HTERT RPE-1 (cell line): ENCODE results near the gene CACNA1B.

Experiments used
- in situ Hi-C: fragments of 300-500 bp; cut with MboI; formaldehyde crosslinking; loops from 4 replicates; pipeline ENCODE4 v1.14.3; 2020; ENCODE audit warnings: low sequenced_read_pairs

The CACNA1B gene

DNA sequence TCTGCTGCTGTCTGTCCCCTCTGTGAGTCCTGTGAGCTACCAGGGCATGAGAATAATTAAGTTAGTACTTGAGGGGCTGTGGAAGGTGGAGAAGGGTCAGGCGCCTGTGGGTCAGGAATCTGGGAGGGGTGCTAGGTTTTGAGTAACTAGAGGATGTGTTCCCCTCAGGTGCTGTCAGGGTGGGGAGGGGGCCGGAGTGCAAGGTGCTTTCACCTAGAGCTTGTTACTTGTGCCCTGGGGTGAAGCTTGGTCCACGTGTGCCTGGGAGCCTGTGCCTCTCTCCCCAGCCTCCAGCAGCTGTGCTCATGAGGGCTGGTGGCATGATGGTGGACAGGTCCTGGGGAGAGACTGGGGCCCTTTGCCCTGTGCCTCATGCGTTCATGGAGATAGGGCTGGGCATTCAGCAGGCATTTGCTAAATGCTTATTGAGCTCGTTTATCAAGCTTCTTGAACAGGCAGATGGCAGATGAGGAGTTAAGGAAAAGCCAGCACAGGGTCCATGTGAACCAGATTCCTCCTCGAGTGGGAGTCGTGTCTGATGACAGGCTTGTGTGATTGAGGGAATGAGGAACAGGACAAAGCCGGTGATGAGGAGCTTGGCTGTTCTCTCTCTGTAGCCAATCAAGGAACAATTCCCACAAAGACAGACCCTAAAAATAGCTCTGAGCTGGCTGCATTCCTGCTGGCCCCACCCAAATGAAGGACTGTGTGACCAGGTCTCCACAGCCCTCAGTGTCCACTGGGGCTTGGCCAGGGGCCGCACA is 40.9 kb downstream of the CACNA1B start:
- in situ Hi-C loops, result no loop called here

DNA sequence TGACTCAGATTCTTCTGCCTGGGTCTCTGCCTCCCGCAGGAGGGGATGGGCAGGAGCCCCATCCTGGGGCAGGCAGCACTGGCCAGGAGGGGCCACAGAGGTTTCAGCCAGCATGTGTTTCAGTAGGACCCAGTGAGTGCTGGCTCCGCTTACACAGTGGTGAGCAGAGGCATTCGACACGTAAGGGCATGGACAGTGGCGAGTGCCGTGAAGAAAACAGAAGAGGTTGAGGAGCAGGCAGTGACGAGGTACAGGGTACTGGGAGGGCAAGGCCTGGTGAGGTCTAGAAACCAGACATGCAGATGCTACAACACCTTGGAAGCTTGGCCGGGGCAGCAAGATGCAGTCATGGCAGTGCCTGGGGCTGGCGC is 41.5 kb downstream of the CACNA1B start:
- in situ Hi-C loops, result no loop called here

DNA sequence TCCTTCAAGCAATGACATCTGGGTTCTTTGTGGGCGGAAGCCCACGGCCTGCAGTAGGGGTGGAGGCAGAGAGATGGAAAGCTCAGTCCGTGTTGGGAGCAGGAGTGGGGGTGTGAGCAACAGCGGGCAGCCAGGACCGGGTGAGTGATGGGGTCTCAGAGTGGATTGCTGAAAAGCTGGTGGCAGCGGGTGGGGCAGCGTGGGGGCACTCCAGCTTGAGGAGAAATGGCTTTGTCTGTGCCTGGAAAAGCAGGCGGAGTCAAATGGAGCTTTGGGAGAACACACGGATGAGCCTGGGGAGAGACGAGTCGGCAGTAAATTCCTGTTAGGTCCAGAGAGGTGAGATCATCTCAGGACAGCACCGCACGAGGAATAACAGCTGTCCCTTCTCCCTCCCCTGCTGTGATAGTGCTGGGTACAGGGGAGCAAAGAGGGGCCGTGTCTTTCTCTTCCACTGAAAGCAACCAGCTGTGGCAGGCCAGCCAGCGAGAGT is 42.1 kb downstream of the CACNA1B start:
- in situ Hi-C loops, result no loop called here

DNA sequence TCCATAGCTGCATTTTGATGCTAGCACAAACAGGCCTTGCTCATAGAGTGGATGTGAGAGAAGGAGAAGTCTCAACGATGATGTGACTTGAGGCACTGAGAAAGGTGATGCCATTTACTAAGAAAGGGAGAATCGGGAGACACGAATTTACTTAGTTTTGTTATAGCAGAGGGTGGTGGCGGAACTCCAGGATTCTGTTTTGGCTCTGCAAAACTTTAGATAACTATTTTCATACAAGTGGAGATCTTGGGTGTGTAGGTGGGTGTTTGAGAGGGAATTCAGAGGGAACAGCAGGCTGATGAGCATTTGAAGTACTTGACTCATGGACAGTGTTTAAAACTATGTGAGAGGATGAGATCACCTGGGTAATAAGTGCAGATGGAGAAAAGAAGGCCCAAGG is 43.2 kb downstream of the CACNA1B start:
- in situ Hi-C loops, result no loop called here

DNA sequence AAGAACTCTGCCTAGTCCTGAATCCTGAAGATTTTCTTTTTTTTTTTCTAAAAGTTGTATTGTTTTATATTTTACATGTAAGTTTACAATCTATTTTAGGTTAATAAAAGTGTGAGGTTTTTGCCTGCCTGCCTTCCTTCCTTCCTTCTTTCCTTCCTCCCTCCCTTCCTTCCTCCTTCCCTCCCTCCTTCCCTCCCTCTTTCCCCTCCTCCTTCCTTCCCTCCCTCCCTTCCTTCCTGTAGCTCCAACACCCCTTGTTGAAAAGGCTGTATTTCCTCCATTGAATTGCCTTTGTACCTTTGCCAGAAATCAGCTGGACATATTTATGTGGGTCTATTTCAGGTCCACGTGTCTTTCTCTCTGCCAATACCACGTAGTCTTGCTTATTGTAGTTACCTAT is 46.6 kb downstream of the CACNA1B start:
- in situ Hi-C loops, result no loop called here

DNA sequence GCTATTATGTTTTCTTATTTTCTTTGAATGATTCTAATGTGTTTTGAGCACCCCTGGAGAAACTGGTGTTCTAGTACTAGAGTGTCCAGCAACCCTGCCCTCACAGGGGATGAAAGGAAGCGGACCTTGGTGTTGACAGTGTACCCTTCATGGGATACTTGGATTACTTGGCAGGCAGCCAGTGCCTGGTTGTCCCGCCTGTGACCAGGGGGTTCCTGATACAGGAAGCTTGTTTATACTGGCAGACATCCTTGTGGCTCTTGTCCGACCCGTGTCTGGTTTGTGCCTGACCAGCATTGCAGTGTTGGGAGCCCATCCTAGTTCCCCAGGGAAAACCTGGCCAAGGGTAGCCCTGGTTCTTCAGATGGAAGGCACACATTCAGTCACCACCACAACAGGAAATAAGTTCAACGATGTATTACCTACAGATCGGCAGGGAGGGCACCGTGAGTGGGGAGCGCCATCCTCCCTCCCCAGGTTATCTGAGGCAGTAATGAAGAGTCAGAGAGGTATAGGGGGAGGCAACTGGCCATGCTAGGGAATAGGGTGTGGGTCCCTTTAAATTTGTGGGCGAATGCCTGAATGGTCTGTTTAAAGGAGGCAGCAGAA is 47.3 kb downstream of the CACNA1B start:
- in situ Hi-C loops, result no loop called here

DNA sequence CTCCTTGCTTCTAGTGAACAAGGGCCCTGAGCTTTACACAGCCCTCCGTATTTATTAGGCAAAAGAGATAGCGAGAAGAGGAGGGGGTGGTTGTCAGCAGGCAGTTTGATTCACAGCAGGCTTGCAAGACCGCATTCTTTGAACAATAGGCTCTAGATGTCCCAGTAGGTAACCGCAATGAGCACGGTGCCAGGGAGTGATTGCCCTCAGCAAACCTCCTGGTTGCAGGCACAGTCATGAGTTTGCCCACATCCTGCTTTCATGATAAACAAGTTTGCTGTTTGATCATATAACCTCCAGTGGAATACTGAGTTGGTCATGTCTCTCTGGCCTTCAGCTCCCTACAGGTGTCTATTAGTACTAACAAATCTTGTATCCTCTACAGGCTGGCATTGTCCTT is 66.1 kb downstream of the CACNA1B start:
- in situ Hi-C loops, result no loop called here

DNA sequence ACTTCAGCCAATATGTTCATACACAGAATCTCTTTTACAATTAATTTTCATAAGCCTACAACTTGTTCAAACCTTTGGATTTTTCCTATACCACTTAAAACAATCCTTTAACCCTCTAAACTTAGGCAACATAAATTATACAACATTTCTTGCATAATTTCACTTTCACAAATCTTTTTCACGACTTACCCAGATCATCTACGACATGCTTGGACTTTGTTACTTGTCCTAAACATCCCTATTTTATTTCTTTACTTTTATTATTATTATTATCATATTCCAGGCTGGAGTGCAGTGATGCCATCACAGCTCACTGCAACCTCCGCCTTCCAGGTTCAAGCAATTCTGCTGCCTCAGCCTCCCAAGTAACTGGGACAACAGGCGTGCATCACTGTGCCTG is 68.0 kb downstream of the CACNA1B start:
- in situ Hi-C loops, result no loop called here

DNA sequence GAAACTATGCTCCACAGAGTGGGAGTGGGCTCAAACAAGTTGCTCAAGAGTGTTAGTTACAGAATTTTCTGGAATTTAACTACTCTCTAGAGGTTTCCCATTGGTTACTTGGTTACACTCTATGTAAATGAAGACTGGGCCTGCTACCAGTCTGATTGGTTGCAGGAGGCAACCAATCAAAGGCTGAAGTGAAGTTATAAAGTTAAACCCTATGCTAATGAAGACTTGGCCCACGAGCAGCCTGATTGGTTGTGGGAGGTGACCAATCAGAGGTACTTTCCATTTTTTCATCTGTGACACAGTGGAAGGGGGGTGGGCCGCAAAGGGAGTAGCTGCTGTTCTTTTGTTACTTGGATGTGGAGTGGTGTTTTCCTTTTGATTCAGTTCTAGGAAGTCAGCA is 69.4 kb downstream of the CACNA1B start:
- in situ Hi-C loops, result no loop called here

DNA sequence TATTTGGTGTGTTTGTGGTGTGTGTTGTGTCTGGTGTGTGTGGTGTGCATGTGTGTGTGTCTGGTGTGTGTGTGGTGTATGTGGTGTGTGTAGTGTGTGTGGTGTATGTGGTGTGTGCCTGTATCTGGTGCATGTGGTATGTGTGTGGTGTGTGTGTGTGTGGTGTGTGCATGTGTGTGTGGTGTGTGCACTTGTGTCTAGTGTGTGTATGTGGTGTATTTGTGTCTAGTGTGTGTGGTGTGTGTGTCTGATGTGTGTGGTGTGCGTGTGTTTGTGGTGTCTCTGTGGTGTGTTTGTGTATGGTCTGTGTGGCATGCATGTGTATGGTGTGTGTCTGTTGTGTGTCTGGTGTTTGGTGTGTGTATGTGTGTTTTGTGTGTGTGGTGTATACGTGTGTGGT is 71.1 kb downstream of the CACNA1B start:
- in situ Hi-C loops, result no loop called here

DNA sequence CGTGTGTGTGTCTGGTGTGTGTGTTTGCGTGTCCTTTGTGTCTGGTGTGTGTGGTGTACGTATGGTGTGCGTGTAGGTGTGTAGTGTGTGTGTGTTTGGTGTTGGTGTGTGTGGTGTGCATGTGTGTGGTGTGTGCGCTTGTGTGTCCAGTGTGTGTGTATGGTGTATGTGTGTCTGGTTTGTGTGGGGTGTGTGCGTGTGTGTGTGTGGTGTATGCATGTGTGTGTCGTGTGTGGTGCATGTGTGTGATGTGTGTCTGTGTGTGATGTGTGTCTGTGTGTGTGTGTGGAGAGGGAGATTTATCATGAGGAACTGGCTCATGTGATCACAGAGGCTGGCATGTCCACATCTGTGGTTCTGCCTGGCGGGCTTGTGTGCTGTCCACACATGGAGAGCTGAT is 71.7 kb downstream of the CACNA1B start:
- in situ Hi-C loops, result no loop called here

DNA sequence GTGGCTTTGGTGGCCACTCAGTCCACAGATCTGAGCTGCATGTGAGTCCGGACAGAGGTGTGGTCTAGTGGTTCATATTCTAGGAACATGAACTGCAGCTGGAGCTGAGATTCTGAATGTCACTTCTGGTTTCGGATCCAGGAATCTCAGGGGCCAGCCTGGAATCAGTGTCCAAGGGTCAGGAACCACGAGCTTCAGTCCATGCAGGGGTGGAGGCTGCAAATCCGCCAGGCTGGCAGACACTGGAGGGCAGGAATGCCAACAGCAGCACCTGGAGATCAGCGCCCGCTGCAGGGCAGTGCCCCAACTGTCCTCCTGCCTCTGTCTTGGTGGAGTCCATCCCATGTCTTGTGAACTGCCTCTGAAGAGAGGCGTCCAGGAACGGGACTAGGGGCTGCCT is 73.5 kb downstream of the CACNA1B start:
- in situ Hi-C loops, result no loop called here

DNA sequence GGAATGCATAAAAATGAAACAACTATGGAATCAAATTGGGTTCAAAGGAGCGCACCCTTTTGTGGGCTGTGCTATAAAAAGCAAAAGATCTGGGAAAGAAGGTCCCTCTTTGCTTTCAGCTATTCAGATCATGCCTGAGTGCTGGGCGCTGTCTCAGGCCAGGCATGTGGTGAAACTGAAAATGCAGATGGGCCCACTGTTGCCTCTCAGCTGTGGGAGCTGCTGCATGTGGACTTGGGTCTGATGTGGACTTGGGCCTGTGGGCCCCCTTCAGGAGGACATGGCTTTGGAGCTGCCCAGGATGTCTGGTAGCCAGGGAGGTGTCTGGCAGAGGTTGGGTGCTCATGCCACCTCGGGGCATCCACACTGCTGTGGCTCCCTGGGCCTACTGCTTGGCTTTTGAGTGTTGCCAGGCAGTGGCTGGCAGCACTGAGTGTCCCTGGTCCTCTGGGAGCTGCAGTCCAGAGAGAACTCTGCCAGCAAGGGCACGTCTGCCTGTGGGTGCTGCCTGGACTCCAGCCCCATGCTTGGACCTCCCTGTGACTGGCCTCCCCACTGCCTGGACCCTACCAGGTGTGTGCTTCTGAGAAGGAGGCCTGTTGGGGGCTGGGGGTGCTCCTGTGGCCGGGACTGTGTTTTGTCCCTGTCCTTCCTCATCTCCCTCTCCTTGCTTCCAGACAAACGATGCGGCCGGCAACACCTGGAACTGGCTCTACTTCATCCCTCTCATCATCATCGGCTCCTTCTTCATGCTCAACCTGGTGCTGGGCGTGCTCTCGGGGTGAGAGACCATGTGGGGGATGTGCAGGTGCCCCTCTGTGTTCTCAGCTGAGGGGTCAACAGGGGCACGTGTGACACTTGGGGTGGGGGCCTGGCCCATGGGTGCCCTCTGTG is 74.3 kb downstream of the CACNA1B start:
- in situ Hi-C loops, result no loop called here

DNA sequence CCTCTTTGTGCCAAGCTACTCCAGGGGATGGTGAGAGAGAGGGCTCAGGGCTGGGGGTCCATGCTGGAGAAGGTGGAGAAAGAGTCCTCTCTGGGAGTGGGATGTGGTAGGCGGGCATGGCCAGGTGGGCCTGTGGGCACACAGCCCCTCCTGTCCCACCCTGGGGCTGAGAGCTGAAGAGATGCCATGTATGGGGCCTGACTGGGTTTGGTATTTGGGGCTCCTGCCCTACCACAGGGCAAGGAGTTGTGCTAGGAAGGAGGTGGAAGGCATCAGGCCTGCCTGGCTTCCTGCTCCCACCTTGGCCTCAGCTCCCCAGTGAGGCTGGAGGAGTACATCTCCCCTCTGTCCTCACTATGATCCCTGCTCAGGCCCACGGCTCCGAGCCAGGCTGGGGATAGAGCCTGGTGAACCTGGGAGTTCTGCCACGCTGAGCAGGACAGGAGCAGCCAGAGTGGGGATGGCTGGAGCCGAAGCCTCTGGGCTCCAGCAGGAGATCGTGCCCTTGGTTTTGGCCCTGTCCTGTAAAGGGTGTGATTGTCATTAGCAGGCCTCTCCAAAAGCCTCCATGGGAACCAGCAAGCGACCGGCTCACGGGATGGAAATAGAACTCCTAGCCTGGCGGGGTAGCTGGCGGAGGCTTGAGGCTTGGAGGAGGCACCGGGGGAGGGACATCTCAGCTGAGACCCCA is 75.5 kb downstream of the CACNA1B start:
- in situ Hi-C loops, result no loop called here

DNA sequence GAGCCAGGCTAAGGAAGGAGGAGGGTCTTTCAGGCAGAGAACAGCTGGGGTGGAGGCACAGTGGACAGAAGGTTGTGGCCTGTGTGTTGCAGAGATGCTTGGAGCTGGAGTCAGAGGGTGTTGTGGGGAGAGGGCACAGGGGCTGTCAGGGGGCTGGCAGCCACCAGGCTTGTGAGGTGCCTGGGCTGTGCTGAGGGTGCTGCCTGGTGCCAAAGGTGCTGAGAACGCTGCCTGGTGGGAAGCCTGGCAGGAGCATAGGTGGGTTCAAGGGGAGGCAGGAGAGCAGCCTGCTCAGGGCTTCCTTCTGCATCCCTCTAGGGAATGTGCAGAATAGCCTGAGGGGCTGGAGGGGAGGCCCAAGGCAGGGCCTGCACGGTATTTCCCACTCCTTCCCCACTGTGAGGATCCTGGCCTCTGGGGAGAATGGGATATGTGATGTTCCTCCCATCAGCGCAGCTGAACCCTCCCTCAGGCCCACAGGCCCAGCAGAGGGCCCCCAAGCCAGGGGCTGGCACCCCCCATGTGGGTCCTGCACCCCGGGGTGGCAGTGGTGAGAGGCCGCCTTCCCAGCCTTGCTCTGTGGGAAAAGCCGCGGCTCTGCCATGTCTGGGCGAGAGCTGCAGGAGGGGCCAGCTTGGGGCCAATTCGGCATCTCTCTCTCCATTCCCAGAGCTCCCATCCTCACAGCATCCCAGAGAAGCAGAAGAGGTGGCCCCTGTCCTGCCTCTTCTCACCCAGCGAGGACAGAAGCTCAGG is 76.3 kb downstream of the CACNA1B start:
- in situ Hi-C loops, result no loop called here

DNA sequence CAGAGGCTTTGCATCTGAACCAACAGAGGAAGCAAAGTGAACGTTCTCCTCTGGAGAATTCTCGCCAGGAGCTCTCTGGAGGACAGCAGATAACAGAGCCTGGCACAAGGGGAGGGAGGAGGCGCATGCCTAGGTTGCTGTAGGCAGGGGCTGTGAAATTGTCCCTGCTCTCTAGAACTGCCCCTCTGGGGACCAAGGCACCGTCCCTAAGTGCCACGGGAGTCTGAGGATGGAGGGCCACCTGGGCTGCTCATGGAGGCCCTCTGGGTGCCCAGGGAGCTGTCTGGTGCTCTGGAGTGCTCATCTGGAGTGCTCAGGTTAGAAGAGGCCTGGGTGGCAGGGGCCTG is 77.6 kb downstream of the CACNA1B start:
- in situ Hi-C loops, result no loop called here

DNA sequence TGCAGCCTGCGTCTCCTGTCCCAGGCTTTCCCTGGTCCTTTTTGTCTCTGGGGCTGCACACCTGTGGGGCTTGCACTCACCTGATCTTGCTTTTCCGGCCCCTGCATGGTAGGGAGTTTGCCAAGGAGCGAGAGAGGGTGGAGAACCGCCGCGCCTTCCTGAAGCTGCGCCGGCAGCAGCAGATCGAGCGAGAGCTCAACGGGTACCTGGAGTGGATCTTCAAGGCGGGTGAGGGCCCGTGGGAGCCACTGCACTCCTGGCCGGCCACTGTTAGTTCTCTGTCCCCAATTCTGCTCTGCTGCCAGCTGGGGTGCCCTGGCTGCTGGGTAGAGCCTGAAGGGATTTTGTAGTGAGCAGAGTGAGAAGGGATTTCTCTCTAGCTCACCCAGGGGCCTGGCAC is 78.0 kb downstream of the CACNA1B start:
- in situ Hi-C loops, result no loop called here

DNA sequence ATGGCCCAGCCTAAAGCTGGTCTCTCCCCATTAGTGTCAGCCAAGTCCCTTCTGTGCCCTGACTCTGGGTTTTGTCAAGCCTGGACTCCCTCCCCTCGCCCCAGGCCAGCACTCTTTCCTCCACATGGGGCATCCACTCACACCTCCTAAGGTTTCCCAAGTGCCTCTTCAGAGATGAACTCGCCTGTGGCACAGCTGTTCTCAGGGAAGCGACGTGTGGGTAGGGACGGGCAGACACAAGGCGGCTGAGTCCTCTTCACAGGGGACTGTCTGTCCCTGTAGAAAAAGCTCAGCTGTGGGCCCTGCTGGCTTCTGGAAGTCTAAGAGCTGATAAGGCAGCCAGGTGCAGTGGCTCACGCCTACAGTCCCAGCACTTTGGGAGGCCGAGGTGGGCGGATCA is 78.5 kb downstream of the CACNA1B start:
- in situ Hi-C loops, result no loop called here

DNA sequence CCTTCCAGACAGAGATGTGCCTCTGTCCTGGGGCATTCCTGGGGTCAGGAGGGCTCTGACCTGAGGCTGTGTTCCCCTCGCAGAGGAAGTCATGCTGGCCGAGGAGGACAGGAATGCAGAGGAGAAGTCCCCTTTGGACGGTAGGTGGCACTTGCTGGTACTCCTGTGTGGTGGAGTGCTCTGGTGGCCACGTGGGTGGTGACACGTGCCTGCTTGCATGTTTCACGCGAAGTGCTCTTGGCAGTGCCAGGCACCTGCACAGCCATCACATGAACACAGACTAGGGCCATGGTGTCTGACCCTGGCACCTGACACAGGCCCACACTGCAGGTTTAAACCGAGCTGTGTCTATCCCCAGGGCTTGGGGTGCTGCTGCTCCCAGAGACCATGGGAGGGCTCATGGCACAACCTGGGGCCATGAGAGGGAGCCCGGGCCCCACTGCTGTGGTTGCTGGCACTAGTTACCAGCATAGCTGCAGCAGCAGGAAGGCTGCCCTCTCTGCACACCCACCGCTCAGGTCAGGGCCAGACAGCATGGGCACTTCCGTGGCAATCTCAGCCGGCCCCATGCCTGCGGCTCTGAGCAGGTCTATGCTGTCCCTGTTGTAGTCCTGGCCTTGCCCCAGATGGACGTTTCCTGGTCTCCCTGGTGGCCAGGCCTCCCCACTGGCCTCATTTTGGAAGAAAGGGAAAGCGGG is 79.3 kb downstream of the CACNA1B start:
- in situ Hi-C loops, result no loop called here
